Activated naive CD8-positive, alpha-beta T cell (primary cell): Measurements from ENCODE around the gene MYL4.
"Not testable (repeated sequence)": the region's sequence is repeated elsewhere in the genome, so short reads cannot be mapped to it uniquely, and the experiment has no call there.

Experiments
- H3K27ac Mint-ChIP-seq: one replicate; pipeline ENCODE4 v1.8.0; 2021; ENCODE audit warnings: mixed read lengths
- H3K27me3 Mint-ChIP-seq: one replicate; pipeline ENCODE4 v1.8.0; 2021; ENCODE audit warnings: mixed read lengths
- H3K36me3 Mint-ChIP-seq: one replicate; pipeline ENCODE4 v1.8.0; 2021; ENCODE audit warnings: mixed read lengths
- H3K4me1 Mint-ChIP-seq: one replicate; pipeline ENCODE4 v1.8.0; 2021; ENCODE audit warnings: low read depth, mixed read lengths
- H3K4me3 Mint-ChIP-seq: one replicate; pipeline ENCODE4 v1.8.0; 2021; ENCODE audit warnings: mild to moderate bottlenecking, mixed read lengths
- H3K9me3 Mint-ChIP-seq: one replicate; pipeline ENCODE4 v1.8.0; 2021; ENCODE audit warnings: low read depth, mixed read lengths

Gene MYL4

DNA sequence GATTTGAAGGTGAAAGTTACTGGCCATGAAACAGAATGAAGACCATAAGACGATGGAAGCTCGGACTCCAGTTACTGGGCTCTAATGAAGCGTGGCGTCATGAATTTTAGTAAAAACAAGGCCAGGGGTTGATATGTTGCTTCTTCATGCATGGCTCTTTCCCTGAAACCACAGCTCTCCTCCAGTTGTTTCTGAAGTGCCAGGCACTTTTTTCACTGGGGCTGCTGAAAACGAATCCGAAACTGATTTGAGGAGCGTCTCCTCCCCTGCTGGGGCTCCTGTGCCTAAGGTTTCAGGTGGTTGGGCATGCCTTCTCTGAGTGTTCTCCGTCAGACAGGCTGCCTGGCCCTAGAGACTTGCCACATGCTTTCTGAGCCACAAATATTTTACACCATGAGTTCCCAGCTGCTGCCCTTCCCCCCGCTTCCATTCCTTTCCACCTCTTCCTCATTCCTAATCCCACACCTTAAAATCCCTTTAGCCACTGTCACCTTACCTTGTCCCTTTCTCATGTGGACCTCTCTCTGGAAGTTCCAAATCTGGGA, 3.7 kb upstream of the MYL4 start:
- H3K4me1 Mint-ChIP-seq = peaks cover 44% of the 10 kb centered on the region
- no peaks in the 10 kb centered on the region for H3K27me3 Mint-ChIP-seq
- no peaks in the 10 kb centered on the region for H3K9me3 Mint-ChIP-seq

DNA sequence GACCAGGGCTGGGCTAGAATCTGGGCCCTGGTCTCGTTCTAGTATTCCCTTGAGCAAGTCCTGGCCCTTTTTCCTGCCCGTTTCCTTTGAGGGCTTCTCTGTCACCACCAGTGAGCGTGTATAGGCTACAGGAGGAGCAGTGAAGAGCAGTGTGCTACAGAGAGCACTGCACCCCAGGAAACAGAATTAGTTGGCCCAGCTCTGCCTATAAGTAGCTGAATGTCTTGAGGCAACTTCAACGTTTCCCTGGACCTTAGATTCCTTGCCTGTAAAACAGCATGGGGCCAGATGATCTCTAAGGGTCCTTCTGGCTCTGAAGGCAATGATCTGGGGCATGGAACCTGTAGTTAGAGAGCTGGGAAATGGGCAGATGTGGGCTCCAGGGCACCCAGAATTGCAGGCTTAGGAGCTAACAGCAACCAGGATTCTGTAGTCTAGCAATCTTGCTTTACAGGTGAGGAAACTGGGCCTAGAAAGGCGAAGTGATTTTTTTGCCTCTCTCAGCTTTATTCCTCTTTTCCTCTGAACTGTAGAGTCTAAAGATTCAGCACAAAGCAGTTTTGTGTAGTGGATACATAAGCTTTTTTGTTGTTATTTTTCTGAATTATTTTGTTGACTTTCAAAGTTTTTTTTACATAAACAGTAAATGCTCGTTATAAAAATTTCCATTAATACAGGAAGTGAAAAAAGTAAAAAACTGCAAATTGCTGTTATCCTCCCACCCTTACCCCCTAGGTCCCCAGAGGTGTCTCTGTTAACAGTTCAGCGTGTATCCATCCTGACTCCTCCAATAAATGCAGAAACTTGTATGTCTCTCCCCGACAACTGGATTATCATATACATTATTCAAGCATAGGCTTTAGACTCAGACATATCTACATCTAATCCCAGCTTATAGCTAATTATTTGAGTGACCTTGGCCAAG, 1.7 kb upstream of the MYL4 start:
- no peak overlapping the region for H3K4me3 Mint-ChIP-seq
- H3K27me3 Mint-ChIP-seq = no peaks in the 10 kb centered on the region
- H3K9me3 Mint-ChIP-seq = no peaks in the 10 kb centered on the region
- H3K4me1 Mint-ChIP-seq = peaks cover 40% of the 10 kb centered on the region
- H3K36me3 Mint-ChIP-seq = no peaks in the 10 kb centered on the region
- peak overlapping the region; percentile 2 for H3K27ac Mint-ChIP-seq

More for the DNA sequence above, 3.7 kb upstream of the MYL4 start:
- Mint-ChIP-seq H3K27ac (peak overlapping the region; percentile 84), H3K4me3 (peak overlapping the region; percentile 68), H3K36me3 (no peaks in the 10 kb centered on the region)

DNA sequence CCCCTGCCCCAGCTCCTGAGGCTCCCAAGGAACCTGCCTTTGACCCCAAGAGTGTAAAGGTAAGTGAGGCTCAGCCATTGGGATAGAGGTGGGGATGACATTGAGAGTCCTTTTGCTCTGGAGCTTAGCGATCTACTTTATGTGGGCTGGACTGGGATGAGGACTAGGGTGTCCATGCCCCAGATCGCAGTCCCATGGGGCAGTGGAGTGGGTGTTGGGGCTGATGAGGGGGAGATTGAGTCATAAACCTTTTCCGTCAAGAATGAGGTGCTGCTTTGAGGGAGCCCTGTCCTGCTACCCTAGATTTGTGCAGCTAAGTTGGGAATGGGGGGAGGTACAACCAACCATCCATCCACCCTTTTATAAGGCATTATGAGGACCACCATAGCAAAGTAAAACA, 351 bp downstream of the MYL4 start:
- Mint-ChIP-seq H3K27me3 (no peaks in the 10 kb centered on the region), H3K4me3 (no peak overlapping the region), H3K27ac (no peak overlapping the region), H3K9me3 (no peaks in the 10 kb centered on the region), H3K36me3 (no peaks in the 10 kb centered on the region), H3K4me1 (peaks cover 27% of the 10 kb centered on the region)

DNA sequence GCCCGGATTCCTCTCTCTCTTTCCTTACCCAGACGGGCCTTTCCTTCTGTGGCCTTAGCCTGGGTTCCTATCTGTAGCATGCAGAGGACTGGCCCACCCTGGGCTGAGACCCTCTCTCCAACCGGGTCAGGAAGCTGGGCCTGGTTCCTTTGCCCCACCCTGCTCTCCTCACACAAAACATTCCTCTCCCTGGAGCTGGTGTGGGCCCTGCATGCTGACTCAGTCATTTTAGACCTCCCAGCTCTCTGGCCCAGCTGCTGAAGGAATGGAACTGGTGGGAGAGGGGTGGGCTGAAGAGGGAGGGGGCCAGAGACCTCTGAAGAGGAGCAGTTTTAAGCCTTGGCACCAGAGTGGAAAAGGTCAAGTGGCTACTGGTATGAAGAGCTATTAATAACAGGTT, 957 bp downstream of the MYL4 start:
- Mint-ChIP-seq H3K27me3 (no peaks in the 10 kb centered on the region), H3K4me3 (no peak overlapping the region)

DNA sequence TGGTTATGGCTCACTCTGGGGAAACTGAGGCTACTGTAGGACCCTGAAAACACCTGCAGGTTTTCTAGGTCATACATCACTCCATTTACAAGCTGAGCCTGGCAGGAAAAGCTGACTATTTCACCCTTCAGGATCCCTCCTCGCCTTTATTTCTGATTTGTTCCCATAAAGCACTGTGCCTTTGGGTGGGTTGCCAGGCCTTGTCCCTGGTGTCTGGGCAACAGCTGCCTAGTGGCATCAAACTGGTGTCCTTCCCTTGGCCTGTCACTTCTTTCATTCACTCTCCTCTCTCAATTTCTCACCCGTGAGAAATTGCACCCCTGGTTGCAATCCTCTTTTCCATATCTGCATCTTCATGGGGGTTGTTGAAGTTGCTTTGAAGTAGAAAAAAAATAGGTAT, 1.6 kb downstream of the MYL4 start:
- Mint-ChIP-seq H3K9me3 (no peaks in the 10 kb centered on the region), H3K36me3 (no peaks in the 10 kb centered on the region), H3K4me3 (no peak overlapping the region), H3K4me1 (peaks cover 14% of the 10 kb centered on the region), H3K27me3 (no peaks in the 10 kb centered on the region), H3K27ac (no peak overlapping the region)

More for the DNA sequence above, 957 bp downstream of the MYL4 start:
- H3K36me3 Mint-ChIP-seq = no peaks in the 10 kb centered on the region
- H3K9me3 Mint-ChIP-seq = no peaks in the 10 kb centered on the region
- peaks cover 21% of the 10 kb centered on the region for H3K4me1 Mint-ChIP-seq
- H3K27ac Mint-ChIP-seq = no peak overlapping the region

DNA sequence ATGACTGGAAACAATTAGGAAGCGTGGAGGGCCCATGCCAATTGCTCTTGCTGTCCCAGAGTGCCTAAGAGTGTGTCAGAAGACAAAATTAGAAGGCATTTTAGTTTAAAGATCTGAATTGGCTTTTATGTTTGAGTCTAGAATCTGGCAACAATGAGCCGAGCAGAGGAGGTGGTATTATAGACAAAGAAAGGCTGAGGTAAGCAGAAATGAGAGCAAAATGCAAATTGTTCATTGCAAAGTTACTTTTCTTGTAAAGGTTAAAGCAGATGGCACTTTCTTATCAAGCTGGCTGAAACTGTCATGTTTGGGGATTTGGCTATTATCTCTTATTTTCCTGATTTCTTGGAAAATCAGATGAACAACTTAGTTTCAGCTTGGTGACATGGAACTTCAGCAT, 3.3 kb downstream of the MYL4 start:
- Mint-ChIP-seq H3K4me3 (no peak overlapping the region), H3K27ac (no peak overlapping the region), H3K9me3 (no peaks in the 10 kb centered on the region), H3K36me3 (no peaks in the 10 kb centered on the region), H3K27me3 (no peaks in the 10 kb centered on the region), H3K4me1 (peaks cover 11% of the 10 kb centered on the region)

DNA sequence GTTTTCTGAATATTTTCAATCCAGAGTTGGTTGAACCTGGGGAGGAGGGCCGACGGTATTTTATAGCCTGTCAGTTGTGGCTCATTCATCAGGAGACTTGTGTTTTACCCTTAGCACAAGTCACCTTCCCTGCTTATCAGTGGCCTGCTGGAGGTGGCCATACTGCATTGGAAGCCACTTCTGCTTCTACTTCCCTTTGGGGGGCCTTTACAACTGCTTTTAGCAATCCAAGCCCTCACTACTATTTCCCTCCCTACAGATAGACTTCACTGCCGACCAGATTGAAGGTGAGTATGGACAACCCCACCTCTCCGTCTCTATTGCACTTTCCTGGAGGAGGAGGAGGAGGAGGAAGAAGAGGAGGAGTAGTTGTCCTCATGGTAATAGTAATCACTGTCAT, 4.4 kb downstream of the MYL4 start:
- Mint-ChIP-seq H3K4me3 (no peak overlapping the region), H3K4me1 (peaks cover 15% of the 10 kb centered on the region), H3K9me3 (no peaks in the 10 kb centered on the region), H3K27ac (no peak overlapping the region), H3K36me3 (no peaks in the 10 kb centered on the region), H3K27me3 (no peaks in the 10 kb centered on the region)

DNA sequence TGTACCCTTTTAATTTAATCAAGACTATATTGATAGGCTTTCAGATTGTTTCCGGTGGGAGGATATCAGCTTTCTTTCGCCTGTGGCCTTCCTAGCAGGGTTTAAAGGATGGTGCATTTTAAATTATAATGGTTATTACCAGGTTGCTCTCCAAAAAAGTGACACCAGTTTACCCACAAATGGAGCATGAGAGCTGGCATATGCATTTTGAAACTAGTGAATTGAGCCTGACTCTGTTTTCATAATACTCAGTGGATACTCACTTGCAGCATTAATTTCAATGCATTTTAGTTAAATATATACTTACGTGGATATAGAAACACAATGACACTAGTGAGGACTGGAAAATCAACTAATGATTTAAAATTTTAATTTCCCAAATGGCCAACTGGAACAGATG, 5.8 kb downstream of the MYL4 start:
- Mint-ChIP-seq H3K9me3 (no peaks in the 10 kb centered on the region), H3K4me3 (no peak overlapping the region), H3K27ac (no peak overlapping the region), H3K4me1 (peaks cover 28% of the 10 kb centered on the region), H3K36me3 (no peaks in the 10 kb centered on the region), H3K27me3 (no peaks in the 10 kb centered on the region)

DNA sequence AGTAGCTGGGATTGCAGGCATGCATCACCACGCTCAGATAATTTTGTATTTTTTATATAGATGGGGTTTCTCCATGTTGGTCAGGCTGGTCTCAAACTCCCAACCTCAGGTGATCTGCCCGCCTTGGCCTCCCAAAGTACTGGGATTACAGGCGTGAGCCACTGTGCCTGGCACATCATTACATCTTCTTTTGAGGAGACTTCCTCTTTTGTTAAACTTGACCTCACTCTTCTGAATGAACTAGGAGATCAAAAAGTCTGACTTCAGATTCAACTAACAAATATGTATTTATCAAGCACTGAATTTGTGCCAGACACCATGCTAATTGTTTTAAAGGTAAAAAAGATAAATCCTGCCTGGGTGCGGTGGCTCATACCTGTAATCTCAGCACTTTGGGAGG, 7.7 kb downstream of the MYL4 start:
- H3K9me3 Mint-ChIP-seq, H3K27ac Mint-ChIP-seq, H3K27me3 Mint-ChIP-seq, H3K4me3 Mint-ChIP-seq, H3K36me3 Mint-ChIP-seq: not testable (repeated sequence)
- peaks cover 45% of the 10 kb centered on the region for H3K4me1 Mint-ChIP-seq

DNA sequence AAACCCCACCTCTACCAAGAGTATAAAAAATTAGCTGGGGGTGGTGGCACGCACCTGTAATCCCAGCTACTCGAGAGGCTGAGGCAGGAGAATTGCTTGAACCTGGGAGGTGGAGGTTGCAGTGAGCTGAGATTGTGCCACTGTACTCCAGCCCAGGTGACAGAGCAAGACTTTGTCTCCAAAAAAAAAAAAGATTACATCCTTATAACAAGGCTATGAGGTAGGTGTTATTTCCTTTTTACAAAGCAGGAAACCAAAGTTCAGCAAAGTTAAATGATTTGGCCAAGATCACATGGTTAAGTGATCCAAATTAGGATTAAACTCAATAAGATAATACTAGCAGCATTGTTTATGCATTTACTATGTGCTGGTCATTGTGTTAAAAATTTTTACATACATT, 8.1 kb downstream of the MYL4 start:
- not testable (repeated sequence) for H3K4me3 Mint-ChIP-seq, H3K27me3 Mint-ChIP-seq, H3K9me3 Mint-ChIP-seq, H3K27ac Mint-ChIP-seq, H3K36me3 Mint-ChIP-seq
- peaks cover 45% of the 10 kb centered on the region for H3K4me1 Mint-ChIP-seq

DNA sequence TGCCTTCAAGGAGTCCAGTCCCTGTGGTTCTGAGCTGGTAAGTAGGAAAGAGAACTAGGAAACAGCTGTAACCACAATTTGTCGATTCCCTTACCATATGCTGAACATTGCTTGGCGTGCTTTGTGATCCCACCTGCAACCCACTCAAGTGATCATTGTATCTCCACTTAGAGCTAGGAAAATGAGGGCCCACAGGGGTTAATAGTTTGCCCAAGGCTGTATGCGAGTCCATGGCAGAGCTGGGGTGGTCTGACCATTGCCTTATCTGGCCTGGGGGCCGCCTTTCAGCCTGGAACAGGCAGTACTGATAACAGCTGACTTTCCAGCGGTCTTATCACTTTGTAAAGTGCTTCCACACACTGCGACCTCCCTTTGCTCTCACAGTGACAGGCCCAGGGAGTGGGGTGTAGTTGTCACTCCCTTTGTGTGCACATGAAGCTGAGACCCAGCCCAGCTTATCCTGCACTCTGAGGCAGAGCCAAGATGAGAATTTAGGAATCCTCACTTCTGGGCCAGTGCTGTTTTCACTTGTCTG, 9.8 kb downstream of the MYL4 start:
- Mint-ChIP-seq H3K9me3 (peaks cover 1% of the 10 kb centered on the region), H3K27me3 (no peaks in the 10 kb centered on the region), H3K4me3 (no peak overlapping the region), H3K4me1 (peaks cover 45% of the 10 kb centered on the region), H3K27ac (no peak overlapping the region), H3K36me3 (no peaks in the 10 kb centered on the region)

DNA sequence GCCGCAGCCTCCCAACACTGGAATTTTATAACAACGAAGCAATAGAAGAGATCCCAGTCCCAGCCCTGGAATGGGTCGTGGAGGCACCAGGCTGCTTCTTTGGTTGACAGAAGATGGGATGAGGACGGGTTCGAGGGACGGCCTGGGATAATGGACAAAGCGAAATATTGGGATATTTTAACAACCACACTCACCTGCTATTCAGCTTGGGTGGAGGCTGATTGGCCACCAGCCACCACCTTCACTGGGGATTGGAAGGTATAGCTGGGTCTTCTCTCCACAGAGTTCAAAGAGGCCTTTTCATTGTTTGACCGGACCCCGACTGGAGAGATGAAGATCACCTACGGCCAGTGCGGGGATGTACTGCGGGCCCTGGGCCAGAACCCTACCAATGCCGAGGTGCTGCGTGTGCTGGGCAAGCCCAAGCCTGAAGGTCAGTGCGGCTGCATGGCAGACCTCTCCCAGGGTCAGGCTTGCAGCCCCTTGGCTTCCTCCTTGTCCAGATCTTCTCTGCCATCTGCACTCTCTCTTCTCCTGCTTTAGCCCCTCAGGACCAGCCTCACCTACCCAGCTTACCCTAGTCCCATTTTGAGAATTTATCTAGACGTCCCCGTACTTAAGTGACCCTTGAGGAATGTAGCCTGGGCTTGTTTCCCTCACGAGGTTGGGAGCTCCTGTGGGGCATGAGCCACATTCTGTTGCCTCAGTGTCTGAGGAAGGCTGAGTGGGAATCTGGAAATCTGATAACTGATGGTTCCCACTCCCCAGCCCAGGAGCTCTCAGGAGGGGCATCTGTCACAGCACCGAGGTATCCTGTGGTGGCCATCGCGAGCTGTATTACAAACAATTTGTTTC, 10.7 kb downstream of the MYL4 start:
- H3K4me1 Mint-ChIP-seq = peaks cover 45% of the 10 kb centered on the region
- H3K27me3 Mint-ChIP-seq = no peaks in the 10 kb centered on the region
- no peak overlapping the region for H3K27ac Mint-ChIP-seq
- no peaks in the 10 kb centered on the region for H3K36me3 Mint-ChIP-seq
- H3K9me3 Mint-ChIP-seq = peaks cover 4% of the 10 kb centered on the region
- H3K4me3 Mint-ChIP-seq = peak overlapping the region; percentile 39

DNA sequence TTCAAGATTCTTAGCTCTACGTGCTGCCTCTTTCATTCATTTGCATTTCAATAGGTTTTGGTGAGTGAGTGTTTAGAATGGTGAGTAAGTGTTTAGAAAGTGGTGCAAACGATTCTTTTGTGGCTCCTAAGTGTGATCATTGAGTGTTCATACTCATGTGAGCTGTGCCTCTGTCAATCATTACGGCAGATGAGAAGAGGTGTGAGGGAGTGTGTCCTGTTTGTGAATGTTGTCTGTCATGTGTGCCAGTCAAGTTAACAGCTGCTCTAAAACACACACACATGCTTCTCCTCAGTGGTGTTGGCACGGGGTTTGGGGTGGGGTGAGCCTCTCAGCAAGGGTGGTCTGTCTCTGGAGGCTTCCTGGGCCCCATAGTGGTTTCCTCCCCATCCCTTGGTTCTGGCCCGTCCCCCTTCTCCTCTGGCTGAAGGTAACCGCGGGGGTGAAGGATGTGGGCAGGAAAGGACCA, 11.4 kb downstream of the MYL4 start:
- peaks cover 45% of the 10 kb centered on the region for H3K4me1 Mint-ChIP-seq
- H3K4me3 Mint-ChIP-seq = peak overlapping the region; percentile 39
- no peaks in the 10 kb centered on the region for H3K27me3 Mint-ChIP-seq

DNA sequence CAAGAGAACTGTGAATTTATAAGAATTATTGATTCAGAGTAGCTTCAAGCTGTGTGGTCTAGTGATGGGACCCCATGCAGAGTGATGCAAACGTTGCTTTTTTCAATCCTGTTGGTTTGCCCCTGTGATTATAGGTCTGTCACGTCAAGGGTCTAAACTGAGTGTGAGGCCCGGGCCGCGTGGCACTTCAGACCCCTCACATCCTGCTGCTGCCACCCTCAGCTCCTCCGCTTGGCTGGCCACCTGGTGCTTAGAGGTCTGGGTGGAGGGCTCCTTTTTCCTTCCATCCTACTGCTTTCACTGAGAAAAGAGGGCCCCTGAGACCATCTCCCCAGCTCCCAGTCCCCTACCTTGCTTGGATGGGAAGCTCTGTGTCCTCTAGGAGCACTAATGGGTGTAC, 12.0 kb downstream of the MYL4 start:
- H3K27me3 Mint-ChIP-seq = no peaks in the 10 kb centered on the region
- no peaks in the 10 kb centered on the region for H3K36me3 Mint-ChIP-seq
- peaks cover 4% of the 10 kb centered on the region for H3K9me3 Mint-ChIP-seq
- H3K27ac Mint-ChIP-seq = no peak overlapping the region
- H3K4me1 Mint-ChIP-seq = peaks cover 45% of the 10 kb centered on the region
- H3K4me3 Mint-ChIP-seq = no peak overlapping the region

More for the DNA sequence above, 11.4 kb downstream of the MYL4 start:
- Mint-ChIP-seq H3K9me3 (peaks cover 4% of the 10 kb centered on the region), H3K27ac (no peak overlapping the region), H3K36me3 (no peaks in the 10 kb centered on the region)

DNA sequence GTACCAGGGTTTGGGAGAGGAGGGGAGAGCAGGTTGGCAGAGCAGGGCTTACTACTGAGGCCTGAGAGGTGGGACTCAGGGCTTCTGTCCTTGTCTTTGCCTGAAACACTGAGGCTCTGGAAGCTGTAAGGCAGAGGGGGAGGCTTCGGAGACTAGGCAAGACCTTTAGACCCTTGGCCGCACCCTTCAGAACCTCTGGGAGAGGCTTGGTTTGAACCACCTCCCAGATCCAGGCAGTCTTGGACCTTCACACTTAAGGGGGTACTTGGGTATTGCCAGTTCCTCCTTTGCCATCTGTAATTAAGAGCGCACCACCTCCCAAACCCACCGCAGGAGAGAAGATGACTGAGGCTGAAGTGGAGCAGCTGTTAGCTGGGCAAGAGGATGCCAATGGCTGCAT, 12.9 kb downstream of the MYL4 start:
- Mint-ChIP-seq H3K36me3 (no peaks in the 10 kb centered on the region), H3K4me1 (peaks cover 40% of the 10 kb centered on the region), H3K9me3 (peaks cover 4% of the 10 kb centered on the region), H3K4me3 (no peak overlapping the region), H3K27ac (no peak overlapping the region), H3K27me3 (no peaks in the 10 kb centered on the region)
